Progenitor cell of endocrine pancreas (in vitro differentiated cells): Measurements from ENCODE around the gene CXADR. TPM values are rescaled to one million over a fixed set of nuclear protein-coding genes. Genes with fewer than 3 reads are reported as not detected.
A peak's percentile ranks its signal among the peaks of the same experiment; 100 is the strongest.

Source experiments
- DNase-seq: peaks from one replicate; pipeline ENCODE4 v3.0.0; 2021; ENCODE audit warnings: low spot score; ENCODE audit not compliant: unreplicated experiment
- H3K27ac Mint-ChIP-seq: 2 replicates; pipeline ENCODE4 v1.8.0; 2021; ENCODE audit warnings: mild to moderate bottlenecking, moderate library complexity, mixed read lengths
- H3K27me3 Mint-ChIP-seq: 2 replicates; pipeline ENCODE4 v1.8.0; 2021; ENCODE audit warnings: mixed read lengths
- H3K36me3 Mint-ChIP-seq: 2 replicates; pipeline ENCODE4 v1.8.0; 2022; ENCODE audit warnings: mixed read lengths; ENCODE audit not compliant: insufficient read depth
- H3K4me1 Mint-ChIP-seq: 2 replicates; pipeline ENCODE4 v1.8.0; 2021; ENCODE audit warnings: low read depth, mixed read lengths
- H3K4me3 Mint-ChIP-seq: 2 replicates; pipeline ENCODE4 v1.8.0; 2021; ENCODE audit warnings: low read depth, mild to moderate bottlenecking, moderate library complexity, mixed read lengths
- H3K9me3 Mint-ChIP-seq: 2 replicates; pipeline ENCODE4 v1.8.0; 2021; ENCODE audit warnings: low read depth, mixed read lengths
- total RNA-seq: library from RNA; stranded (reverse); gene quantifications from 2 replicates; pipeline ENCODE4 v1.2.1, GENCODE V29; 2021
- TF ChIP-seq, protein P1 (sequence below): fragments of 200-600 bp; sonication (generic); IDR thresholded peaks from one replicate; pipeline ENCODE4 v1.5.0; 2021; ENCODE audit warnings: antibody characterized with exemption, mild to moderate bottlenecking; ENCODE audit not compliant: unreplicated experiment

CXADR gene
- total RNA-seq, 1 donor from 2014 or later = 65.9 TPM

DNA sequence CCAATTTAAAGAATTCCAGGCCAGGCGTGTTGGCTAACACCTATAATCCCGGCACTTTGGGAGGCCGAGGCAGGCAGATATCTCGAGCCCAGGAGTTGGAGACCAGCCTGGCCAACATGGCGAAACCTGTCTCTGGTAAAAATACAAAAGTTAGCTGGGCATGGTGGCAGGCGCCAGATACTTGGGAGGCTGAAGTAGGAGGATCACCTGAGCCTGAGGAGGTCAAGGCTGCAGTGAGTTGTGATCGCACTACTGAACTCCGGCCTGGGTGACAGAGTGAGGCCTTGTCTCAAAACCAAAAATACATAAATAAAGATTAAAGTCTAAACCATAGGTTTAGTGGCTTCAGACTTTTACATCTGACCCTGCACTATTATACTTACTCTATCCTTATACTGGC lies 67.5 kb downstream of the CXADR start:
- no peak for DNase-seq
- Mint-ChIP-seq H3K36me3 (peaks cover 7% of the 10 kb centered on the region), H3K4me1 (peaks cover 15% of the 10 kb centered on the region), H3K27me3 (no peaks in the 10 kb centered on the region), H3K9me3 (no peaks in the 10 kb centered on the region), H3K27ac (peak overlapping the region; percentile 80), H3K4me3 (no peak overlapping the region)
- TF ChIP-seq, protein P1, sequence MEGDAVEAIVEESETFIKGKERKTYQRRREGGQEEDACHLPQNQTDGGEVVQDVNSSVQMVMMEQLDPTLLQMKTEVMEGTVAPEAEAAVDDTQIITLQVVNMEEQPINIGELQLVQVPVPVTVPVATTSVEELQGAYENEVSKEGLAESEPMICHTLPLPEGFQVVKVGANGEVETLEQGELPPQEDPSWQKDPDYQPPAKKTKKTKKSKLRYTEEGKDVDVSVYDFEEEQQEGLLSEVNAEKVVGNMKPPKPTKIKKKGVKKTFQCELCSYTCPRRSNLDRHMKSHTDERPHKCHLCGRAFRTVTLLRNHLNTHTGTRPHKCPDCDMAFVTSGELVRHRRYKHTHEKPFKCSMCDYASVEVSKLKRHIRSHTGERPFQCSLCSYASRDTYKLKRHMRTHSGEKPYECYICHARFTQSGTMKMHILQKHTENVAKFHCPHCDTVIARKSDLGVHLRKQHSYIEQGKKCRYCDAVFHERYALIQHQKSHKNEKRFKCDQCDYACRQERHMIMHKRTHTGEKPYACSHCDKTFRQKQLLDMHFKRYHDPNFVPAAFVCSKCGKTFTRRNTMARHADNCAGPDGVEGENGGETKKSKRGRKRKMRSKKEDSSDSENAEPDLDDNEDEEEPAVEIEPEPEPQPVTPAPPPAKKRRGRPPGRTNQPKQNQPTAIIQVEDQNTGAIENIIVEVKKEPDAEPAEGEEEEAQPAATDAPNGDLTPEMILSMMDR = no peak

DNA sequence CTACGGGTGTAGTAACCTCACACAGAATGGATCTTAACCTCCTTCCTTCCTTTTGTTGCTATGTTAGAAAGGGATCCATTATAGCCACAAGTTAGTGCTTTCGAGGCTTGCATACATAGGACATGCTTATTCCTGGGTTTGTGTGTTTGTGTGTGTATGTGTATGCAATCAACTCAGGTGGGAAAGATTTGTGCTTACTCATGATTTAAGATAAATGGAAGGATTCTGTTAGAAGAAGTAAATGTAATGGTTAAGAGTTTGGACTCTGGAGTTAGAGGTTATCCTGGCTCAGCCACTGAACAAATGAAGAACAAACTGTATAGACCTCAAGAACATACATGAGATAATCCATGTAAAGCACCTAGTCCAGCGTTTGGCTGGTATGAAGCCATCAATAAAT lies 71.1 kb downstream of the CXADR start:
- H3K4me1 Mint-ChIP-seq = peaks cover 4% of the 10 kb centered on the region
- no peaks in the 10 kb centered on the region for H3K9me3 Mint-ChIP-seq
- no peak for DNase-seq
- H3K27me3 Mint-ChIP-seq = no peaks in the 10 kb centered on the region
- H3K27ac Mint-ChIP-seq = no peak overlapping the region
- TF ChIP-seq, protein P1 = no peak
- peaks cover 8% of the 10 kb centered on the region for H3K36me3 Mint-ChIP-seq
- no peak overlapping the region for H3K4me3 Mint-ChIP-seq

DNA sequence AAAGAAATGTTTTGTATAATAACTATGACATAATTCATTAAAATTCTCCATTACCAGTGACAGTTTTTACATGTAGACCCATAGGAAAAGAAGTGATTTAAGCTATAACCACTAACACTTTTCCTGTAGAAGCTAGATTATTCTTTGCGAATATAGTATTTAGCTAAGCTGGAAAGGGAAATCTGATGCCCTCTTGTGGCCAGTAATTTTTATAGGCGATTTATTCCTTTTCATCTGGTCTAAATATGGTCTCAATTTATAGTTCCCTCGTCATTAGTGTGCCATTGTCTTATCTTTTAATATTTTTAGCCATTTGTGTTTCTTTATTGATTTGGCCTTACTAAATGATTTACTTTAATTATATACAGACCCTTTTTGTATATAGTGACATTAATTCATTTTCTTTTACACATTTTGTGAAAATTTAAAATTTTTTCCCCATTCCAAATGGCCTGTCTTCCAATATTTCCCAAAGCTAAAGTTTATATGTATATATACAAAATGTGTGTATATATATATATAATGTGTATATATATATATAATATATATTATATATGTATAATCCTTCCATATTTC lies 73.1 kb downstream of the CXADR start:
- Mint-ChIP-seq H3K9me3 (no peaks in the 10 kb centered on the region), H3K4me3 (no peak overlapping the region), H3K27me3 (no peaks in the 10 kb centered on the region), H3K4me1 (peaks cover 7% of the 10 kb centered on the region), H3K36me3 (peaks cover 4% of the 10 kb centered on the region), H3K27ac (no peak overlapping the region)
- TF ChIP-seq, protein P1 = peak; percentile 73
- DNase-seq = no peak

DNA sequence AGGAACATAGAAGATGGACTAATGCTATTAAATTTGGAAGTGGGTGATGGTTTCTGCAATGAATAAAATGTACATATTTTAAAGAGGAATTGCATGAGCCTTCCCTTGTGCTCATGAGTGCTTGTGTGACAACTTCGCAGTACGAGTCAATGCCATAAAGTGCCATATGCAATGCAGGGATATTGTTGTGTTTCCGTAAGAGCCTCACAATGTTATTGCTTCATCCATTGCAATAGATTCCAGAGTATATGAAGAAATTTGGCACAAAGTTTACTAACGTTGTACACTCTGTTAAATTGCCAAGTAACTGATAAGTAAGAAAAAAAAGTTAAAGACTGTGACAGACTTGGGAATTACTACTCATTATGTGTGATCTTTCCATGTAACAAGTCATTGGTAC lies 77.6 kb downstream of the CXADR start:
- H3K27me3 Mint-ChIP-seq = no peaks in the 10 kb centered on the region
- TF ChIP-seq, protein P1 = no peak
- no peak for DNase-seq
- no peaks in the 10 kb centered on the region for H3K9me3 Mint-ChIP-seq
- H3K36me3 Mint-ChIP-seq = peaks cover 14% of the 10 kb centered on the region
- H3K4me1 Mint-ChIP-seq = peaks cover 6% of the 10 kb centered on the region
- no peak overlapping the region for H3K4me3 Mint-ChIP-seq
- H3K27ac Mint-ChIP-seq = no peak overlapping the region

DNA sequence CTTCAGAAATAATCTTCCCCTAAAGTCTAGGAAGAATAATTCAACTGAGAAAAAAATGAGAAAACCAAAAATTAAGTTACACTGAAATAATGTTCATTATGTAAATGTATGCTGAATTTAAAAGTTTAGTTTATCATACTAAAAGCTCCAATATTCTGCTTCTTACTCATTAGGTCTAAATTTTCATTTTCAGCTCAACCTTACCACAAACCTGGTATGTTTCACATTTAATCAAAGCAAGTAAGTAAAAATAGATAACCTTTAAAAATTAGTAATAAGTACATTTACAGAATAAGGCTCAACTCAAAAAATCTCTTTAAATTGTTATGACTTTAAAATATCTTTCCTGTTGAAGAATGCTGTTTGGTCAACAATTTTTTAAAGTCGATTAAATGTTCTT lies 84.8 kb downstream of the CXADR start:
- H3K4me1 Mint-ChIP-seq = peaks cover 2% of the 10 kb centered on the region
- no peak for DNase-seq
- no peak overlapping the region for H3K27ac Mint-ChIP-seq
- no peaks in the 10 kb centered on the region for H3K27me3 Mint-ChIP-seq
- TF ChIP-seq, protein P1 = no peak
- no peaks in the 10 kb centered on the region for H3K9me3 Mint-ChIP-seq
- H3K36me3 Mint-ChIP-seq = peaks cover 25% of the 10 kb centered on the region
- no peak overlapping the region for H3K4me3 Mint-ChIP-seq
